Stomach (tissue), 4 donors: ENCODE data around the gene STK17A.
"Not testable (repeated sequence)": the region's sequence is repeated elsewhere in the genome, so short reads cannot be mapped to it uniquely, and the experiment has no call there.

ENCODE experiments used
- CTCF ChIP-seq, 7 experiments: fragments of 450-650 bp in 4 of 7; fragments of 200-600 bp in 3 of 7; sonication (generic) in 3 of 7; IDR thresholded peaks; one replicate each; pipeline ENCODE4 v1.5.1; 2016 to 2019; ENCODE audit warnings: antibody characterized with exemption in 7 of 7, control low read depth in 2 of 7, mild to moderate bottlenecking in 1 of 7
- POLR2A ChIP-seq, 4 donors: fragments of 450-650 bp; IDR thresholded peaks; one replicate each; pipeline ENCODE4 v1.6.1; 2016; ENCODE audit warnings: antibody characterized with exemption in 4 of 4, control low read depth in 2 of 4, mild to moderate bottlenecking in 1 of 4, moderate library complexity in 1 of 4

DNA sequence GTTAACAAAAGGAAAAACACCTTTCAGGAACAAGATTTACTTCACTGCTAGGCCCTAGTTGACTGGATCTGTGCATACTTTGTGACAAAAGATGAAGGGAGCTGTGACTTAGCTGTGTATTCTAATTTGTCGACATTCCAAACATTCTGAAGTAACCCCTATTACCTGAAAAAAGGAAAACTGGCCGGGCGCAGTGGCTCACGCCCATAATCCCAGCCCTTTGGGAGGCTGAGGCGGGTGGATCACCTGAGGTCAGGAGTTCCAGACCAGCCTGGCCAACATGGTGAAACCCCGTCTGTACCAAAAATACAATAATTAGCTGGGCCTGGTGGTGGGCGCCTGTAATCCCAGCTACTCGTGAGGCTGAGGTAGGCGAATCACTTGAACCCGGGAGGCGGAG is 1.8 kb downstream of the STK17A start:
- TF ChIP-seq CTCF, POLR2A (IDR thresholded peaks at IDR 0.05): not testable (repeated sequence)
